ENCODE measurements around the gene CDC45. TPM values are rescaled to one million over a fixed set of nuclear protein-coding genes. Genes with fewer than 3 reads are reported as not detected.

CDC45 gene
- total and polyA plus RNA-seq, 2 donors from 2014 or later, result 0.32 to 1.1 TPM

DNA sequence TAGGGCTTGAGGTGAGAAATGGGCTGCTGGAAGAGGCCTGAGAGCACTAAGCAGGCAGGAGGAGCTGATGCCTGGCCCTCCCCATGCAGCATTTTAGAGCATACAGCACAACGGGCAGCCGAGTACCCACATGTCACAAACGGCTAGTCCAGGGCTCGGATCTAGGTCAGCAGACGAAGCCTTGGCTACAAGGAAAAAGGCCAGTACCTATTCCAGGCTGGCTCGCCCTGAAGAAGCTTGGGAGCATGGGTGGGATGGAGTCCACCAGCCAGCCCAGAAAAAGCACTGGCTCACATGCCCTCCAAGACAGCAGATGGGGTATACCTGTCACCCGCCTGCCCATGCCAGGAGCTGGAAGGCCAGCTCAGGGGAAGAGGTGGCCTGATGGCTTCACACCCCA is 10.3 kb upstream of the CDC45 start:
- Histone ChIP-seq H3K4me1 (ENCODE audit: control insufficient read depth in 2 of 3, insufficient read depth in 2 of 3, low read depth in 1 of 3, low read length in 3 of 3) (no peaks in the 10 kb centered on the region), H3K36me3 (ENCODE audit: control insufficient read depth in 2 of 3, insufficient read depth in 3 of 3, low read length in 3 of 3) (peaks cover 9 to 77% (median 62%) of the 10 kb centered on the region in 3 donors), H3K27me3 (ENCODE audit: control insufficient read depth, insufficient read depth, low read length) (no peaks in the 10 kb centered on the region), H3K9me3 (ENCODE audit: control insufficient read depth in 2 of 3, insufficient read depth in 1 of 3, low read length in 3 of 3) (no peaks in the 10 kb centered on the region), H3K4me3 (ENCODE audit: low read length in 3 of 3) (no peak overlapping the region), H3K9ac (ENCODE audit: low read length in 3 of 3) (no peak overlapping the region), H3K27ac (ENCODE audit: low read depth in 2 of 2, low read length in 2 of 2) (no peak overlapping the region)
- no peak for DNase-seq
- FAIRE-seq, result no peak
- TF ChIP-seq, protein P1, sequence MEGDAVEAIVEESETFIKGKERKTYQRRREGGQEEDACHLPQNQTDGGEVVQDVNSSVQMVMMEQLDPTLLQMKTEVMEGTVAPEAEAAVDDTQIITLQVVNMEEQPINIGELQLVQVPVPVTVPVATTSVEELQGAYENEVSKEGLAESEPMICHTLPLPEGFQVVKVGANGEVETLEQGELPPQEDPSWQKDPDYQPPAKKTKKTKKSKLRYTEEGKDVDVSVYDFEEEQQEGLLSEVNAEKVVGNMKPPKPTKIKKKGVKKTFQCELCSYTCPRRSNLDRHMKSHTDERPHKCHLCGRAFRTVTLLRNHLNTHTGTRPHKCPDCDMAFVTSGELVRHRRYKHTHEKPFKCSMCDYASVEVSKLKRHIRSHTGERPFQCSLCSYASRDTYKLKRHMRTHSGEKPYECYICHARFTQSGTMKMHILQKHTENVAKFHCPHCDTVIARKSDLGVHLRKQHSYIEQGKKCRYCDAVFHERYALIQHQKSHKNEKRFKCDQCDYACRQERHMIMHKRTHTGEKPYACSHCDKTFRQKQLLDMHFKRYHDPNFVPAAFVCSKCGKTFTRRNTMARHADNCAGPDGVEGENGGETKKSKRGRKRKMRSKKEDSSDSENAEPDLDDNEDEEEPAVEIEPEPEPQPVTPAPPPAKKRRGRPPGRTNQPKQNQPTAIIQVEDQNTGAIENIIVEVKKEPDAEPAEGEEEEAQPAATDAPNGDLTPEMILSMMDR (IDR thresholded peaks at IDR 0.05; ENCODE audit: borderline replicate concordance, extremely low read depth, insufficient read depth), result no peak
- intact Hi-C loops (cut with DNase I), result no loop called here

DNA sequence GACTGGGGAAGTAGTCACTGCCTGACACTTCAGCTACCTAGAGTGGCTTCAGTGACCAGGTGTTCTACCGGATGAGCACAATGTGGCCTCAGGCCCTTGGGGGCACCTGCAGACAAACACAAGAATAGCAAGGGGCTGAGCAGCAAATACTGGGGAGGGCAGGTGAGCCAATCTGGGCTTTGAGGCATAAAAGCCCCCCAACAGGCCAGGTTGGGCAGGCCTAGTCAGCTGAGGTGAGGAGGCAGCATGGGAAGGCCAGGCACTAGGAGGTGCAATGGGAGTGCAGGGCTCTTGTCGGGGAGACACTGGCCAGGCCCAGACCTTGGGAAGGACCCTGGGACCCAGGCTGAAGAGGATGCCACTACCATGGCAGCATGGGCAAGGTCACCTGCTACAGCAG is 9.7 kb upstream of the CDC45 start:
- DNase-seq (no peak), FAIRE-seq (no peak)
- Histone ChIP-seq H3K27me3 (ENCODE audit: control insufficient read depth, insufficient read depth, low read length) (no peaks in the 10 kb centered on the region), H3K27ac (ENCODE audit: low read depth in 2 of 2, low read length in 2 of 2) (no peak overlapping the region), H3K4me1 (ENCODE audit: control insufficient read depth in 2 of 3, insufficient read depth in 2 of 3, low read depth in 1 of 3, low read length in 3 of 3) (no peaks in the 10 kb centered on the region), H3K9ac (ENCODE audit: low read length in 3 of 3) (no peak overlapping the region), H3K4me3 (ENCODE audit: low read length in 3 of 3) (no peak overlapping the region), H3K9me3 (ENCODE audit: control insufficient read depth in 2 of 3, insufficient read depth in 1 of 3, low read length in 3 of 3) (no peaks in the 10 kb centered on the region), H3K36me3 (ENCODE audit: control insufficient read depth in 2 of 3, insufficient read depth in 3 of 3, low read length in 3 of 3) (peaks cover 9 to 73% (median 60%) of the 10 kb centered on the region in 3 donors)
- TF ChIP-seq, protein P1 (IDR thresholded peaks at IDR 0.05; ENCODE audit: borderline replicate concordance, extremely low read depth, insufficient read depth), result no peak
- intact Hi-C loops (cut with DNase I), result no loop called here

- Histone ChIP-seq H3K4me1 (ENCODE audit: control insufficient read depth in 2 of 3, insufficient read depth in 2 of 3, low read depth in 1 of 3, low read length in 3 of 3) (no peaks in the 10 kb centered on the region), H3K27ac (ENCODE audit: low read depth in 2 of 2, low read length in 2 of 2) (no peak overlapping the region), H3K9me3 (ENCODE audit: control insufficient read depth in 2 of 3, insufficient read depth in 1 of 3, low read length in 3 of 3) (no peaks in the 10 kb centered on the region), H3K4me3 (ENCODE audit: low read length in 3 of 3) (no peak overlapping the region), H3K27me3 (ENCODE audit: control insufficient read depth, insufficient read depth, low read length) (no peaks in the 10 kb centered on the region), H3K9ac (ENCODE audit: low read length in 3 of 3) (no peak overlapping the region), H3K36me3 (ENCODE audit: control insufficient read depth in 2 of 3, insufficient read depth in 3 of 3, low read length in 3 of 3) (peaks cover 7 to 61% (median 53%) of the 10 kb centered on the region in 3 donors)
- FAIRE-seq (no peak), DNase-seq (no peak)
- intact Hi-C loops (cut with DNase I), result no loop called here
- TF ChIP-seq, protein P1 (IDR thresholded peaks at IDR 0.05; ENCODE audit: borderline replicate concordance, extremely low read depth, insufficient read depth), result no peak
Measured at GRCh38 chr22:19471572-19471971, 8.1 kb upstream of the CDC45 start.

GRCh38 chr22:19472233-19472632 is 7.5 kb upstream of the CDC45 start:
- DNase-seq (no peak), FAIRE-seq (no peak)
- TF ChIP-seq, protein P1 (IDR thresholded peaks at IDR 0.05; ENCODE audit: borderline replicate concordance, extremely low read depth, insufficient read depth), result no peak
- Histone ChIP-seq H3K9me3 (ENCODE audit: control insufficient read depth in 2 of 3, insufficient read depth in 1 of 3, low read length in 3 of 3) (no peaks in the 10 kb centered on the region), H3K9ac (ENCODE audit: low read length in 3 of 3) (no peak overlapping the region), H3K4me3 (ENCODE audit: low read length in 3 of 3) (no peak overlapping the region), H3K27me3 (ENCODE audit: control insufficient read depth, insufficient read depth, low read length) (no peaks in the 10 kb centered on the region), H3K4me1 (ENCODE audit: control insufficient read depth in 2 of 3, insufficient read depth in 2 of 3, low read depth in 1 of 3, low read length in 3 of 3) (no peaks in the 10 kb centered on the region), H3K27ac (ENCODE audit: low read depth in 2 of 2, low read length in 2 of 2) (no peak overlapping the region), H3K36me3 (ENCODE audit: control insufficient read depth in 2 of 3, insufficient read depth in 3 of 3, low read length in 3 of 3) (peaks cover 4 to 54% (median 51%) of the 10 kb centered on the region in 3 donors)
- intact Hi-C loops (cut with DNase I), result no loop called here

All from kidney (tissue), 14 donors.